ENCODE data around the gene FAM131A. TPM values are rescaled to one million over a fixed set of nuclear protein-coding genes. Genes with fewer than 3 reads are reported as not detected.
A peak's percentile ranks its signal among the peaks of the same experiment; 100 is the strongest.

The FAM131A gene
- total and polyA plus RNA-seq, 9 of the 15 experiments (the other 6 are each of a cell fraction or from before 2014, with no cell fraction given): 0.48 to 11.1 (median 4.3) TPM

DNA sequence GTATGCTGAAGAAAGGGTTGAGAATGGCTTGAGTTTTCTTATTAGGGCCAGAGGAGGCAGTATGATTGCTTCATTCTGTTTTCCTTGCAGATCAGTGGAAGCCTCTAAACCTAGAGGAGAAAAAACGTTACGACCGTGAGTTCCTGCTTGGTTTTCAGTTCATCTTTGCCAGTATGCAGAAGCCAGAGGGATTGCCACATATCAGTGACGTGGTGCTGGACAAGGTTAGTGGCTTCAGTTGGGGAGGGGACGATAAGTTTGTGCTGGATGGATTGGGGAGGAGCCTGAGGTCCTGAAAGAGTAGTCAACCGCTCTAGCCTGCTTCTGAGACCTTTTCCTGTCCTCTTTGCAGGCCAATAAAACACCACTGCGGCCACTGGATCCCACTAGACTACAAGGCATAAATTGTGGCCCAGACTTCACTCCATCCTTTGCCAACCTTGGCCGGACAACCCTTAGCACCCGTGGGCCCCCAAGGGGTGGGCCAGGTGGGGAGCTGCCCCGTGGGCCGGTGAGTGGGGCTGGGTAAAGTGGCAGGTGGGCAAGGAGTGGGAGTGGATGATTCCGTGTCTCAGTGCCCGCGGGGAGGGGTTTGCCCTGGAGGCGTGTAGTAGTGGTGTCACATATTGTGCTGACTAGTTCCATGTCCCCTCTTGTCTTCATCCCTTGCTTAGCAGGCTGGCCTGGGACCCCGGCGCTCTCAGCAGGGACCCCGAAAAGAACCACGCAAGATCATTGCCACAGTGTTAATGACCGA, 14.5 kb upstream of the FAM131A start:
- H3K4me3 ChIP-seq: no peak overlapping the region
- CTCF ChIA-PET (ENCODE audit: low intra/inter-chr PET ratio): no interaction called here
- H3K36me3 ChIP-seq (ENCODE audit: control insufficient read depth, insufficient read depth, low read length): peaks cover 99% of the 10 kb centered on the region
- 93% methylated on average over 16 of the region's 20 CpGs for WGBS (ENCODE audit: insufficient coverage, low coverage, missing lambda C conversion rate)
- intact Hi-C loops (cut with micrococcal nuclease): no loop called here
- H4K20me1 ChIP-seq (replicated peaks; ENCODE audit: control insufficient read depth, insufficient read depth, low read length): peaks cover 29% of the 10 kb centered on the region
- ATAC-seq (no peak), DNase-seq (ENCODE audit: extremely low read depth in 1 of 4, low spot score in 3 of 4) (no peak), FAIRE-seq (no peak)
- in situ Hi-C loops (cut with MboI): no loop called here
- peaks cover 3% of the 10 kb centered on the region for H3K9me1 ChIP-seq (ENCODE audit: control insufficient read depth, insufficient read depth, low read length)
- no peak overlapping the region for H3K4me2 ChIP-seq (ENCODE audit: insufficient read depth, low read length)
- H3K4me1 ChIP-seq (replicated peaks in 1 of 2; ENCODE audit: control insufficient read depth in 2 of 2, insufficient read depth in 2 of 2, low read length in 2 of 2): peaks cover 0 to 17% of the 10 kb centered on the region in 2 experiments; a peak in 4 of 5 replicates
- no peak overlapping the region for H2AFZ ChIP-seq (ENCODE audit: low read depth, low read length)
- H3K9ac ChIP-seq (ENCODE audit: insufficient read depth in 1 of 2, low read depth in 2 of 2, low read length in 2 of 2): peak overlapping the region in 1 of 2 experiments; percentile 16; a peak in 1 of 4 replicates
- TF ChIP-seq, protein P1, sequence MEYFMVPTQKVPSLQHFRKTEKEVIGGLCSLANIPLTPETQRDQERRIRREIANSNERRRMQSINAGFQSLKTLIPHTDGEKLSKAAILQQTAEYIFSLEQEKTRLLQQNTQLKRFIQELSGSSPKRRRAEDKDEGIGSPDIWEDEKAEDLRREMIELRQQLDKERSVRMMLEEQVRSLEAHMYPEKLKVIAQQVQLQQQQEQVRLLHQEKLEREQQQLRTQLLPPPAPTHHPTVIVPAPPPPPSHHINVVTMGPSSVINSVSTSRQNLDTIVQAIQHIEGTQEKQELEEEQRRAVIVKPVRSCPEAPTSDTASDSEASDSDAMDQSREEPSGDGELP (CRISPR knock-in tag; IDR thresholded peaks at IDR 0.05; ENCODE audit: borderline replicate concordance): no peak
- TF ChIP-seq U2AF2 (optimal IDR thresholded peaks at IDR 0.05; ENCODE audit: low read depth, low read length) (no peak), AFF4 (CRISPR knock-in tag; IDR thresholded peaks at IDR 0.05) (no peak), TGIF2 (CRISPR knock-in tag; IDR thresholded peaks at IDR 0.05) (no peak), ZBED1 (IDR thresholded peaks at IDR 0.05) (no peak), POLR2G (IDR thresholded peaks at IDR 0.05; ENCODE audit: low read depth, low read length) (peak; percentile 66), ZFX (CRISPR knock-in tag; IDR thresholded peaks at IDR 0.05) (no peak), RBFOX2 (IDR thresholded peaks at IDR 0.05; ENCODE audit: low read depth, low read length) (peak; percentile 73), RBM22 (IDR thresholded peaks at IDR 0.05; ENCODE audit: low read depth, low read length, poor library complexity, severe bottlenecking) (peak; percentile 71)
- H3K9me3 ChIP-seq (replicated peaks; ENCODE audit: control insufficient read depth, insufficient read depth, low read depth, low read length): no peaks in the 10 kb centered on the region
- BruUV-seq (replicated peaks): no TSS peak
- H3K79me2 ChIP-seq (ENCODE audit: control insufficient read depth, insufficient read depth, low read length): peaks cover 70% of the 10 kb centered on the region
- H3K27me3 ChIP-seq (ENCODE audit: control insufficient read depth in 2 of 2, insufficient read depth in 2 of 2, low read length in 2 of 2): no peaks in the 10 kb centered on the region
- no peak overlapping the region for H3K27ac ChIP-seq (ENCODE audit: extremely low read depth, low read depth, low read length)
- POLR2A ChIA-PET: no interaction called here
